HEK293 (cell line): Measurements from ENCODE around the gene FAM168A.
"Not testable (repeated sequence)": the region's sequence is repeated elsewhere in the genome, so short reads cannot be mapped to it uniquely, and the experiment has no call there.

Experiments used
- CTCF ChIA-PET: fragments of 350-600 bp; formaldehyde crosslinking; extraction: SDS; loops from one replicate; lab custom pipeline; 2021; ENCODE audit warnings: antibody characterized with exemption; lab: Yijun Ruan, JAX
- POLR2A ChIA-PET: fragments of 300-600 bp; formaldehyde crosslinking; extraction: SDS; loops from one replicate; lab custom pipeline; 2020; ENCODE audit warnings: antibody characterized with exemption, inconsistent platforms; lab: Yijun Ruan, JAX
- H3K27ac ChIP-seq: fragments of 200-500 bp; sonication (Bioruptor generic); 2 replicates; pipeline ENCODE4 v1.5.1; 2014; ENCODE audit warnings: low read depth, low read length, control low read depth, inconsistent platforms; ENCODE audit errors: extremely low read depth
- H3K36me3 ChIP-seq, 2 experiments: fragments of 200-500 bp in 1 of 2; sonication (Bioruptor generic) in 1 of 2; 1 replicate in 1 of 2; 2 replicates in 1 of 2; pipeline ENCODE4 v1.5.1; 2014 to 2017; ENCODE audit warnings: inconsistent platforms in 2 of 2, low read length in 2 of 2; ENCODE audit not compliant: control insufficient read depth in 2 of 2, insufficient read depth in 1 of 2
- H3K4me1 ChIP-seq: fragments of 200-500 bp; sonication (Bioruptor generic); 2 replicates; pipeline ENCODE4 v1.5.1; 2014; ENCODE audit warnings: mild to moderate bottlenecking, low read length, inconsistent platforms; ENCODE audit not compliant: control insufficient read depth, insufficient read depth
- H3K4me3 ChIP-seq: 2 replicates; pipeline ENCODE4 v1.5.1; 2011; ENCODE audit warnings: low read depth, mild to moderate bottlenecking, control low read depth, low read length, moderate library complexity
- H3K9me3 ChIP-seq: fragments of 200-500 bp; sonication (Bioruptor generic); 2 replicates; pipeline ENCODE4 v1.5.1; 2014; ENCODE audit warnings: low read depth, low read length, inconsistent platforms; ENCODE audit not compliant: control insufficient read depth, insufficient read depth
- FEZF1 ChIP-seq: fragments of 450-650 bp; formaldehyde crosslinking; IDR thresholded peaks from 2 replicates; pipeline ENCODE4 v1.5.1; 2016; ENCODE audit warnings: missing biosample characterization, missing genetic modification characterization
- KLF17 ChIP-seq: fragments of 450-650 bp; formaldehyde crosslinking; IDR thresholded peaks from 2 replicates; pipeline ENCODE4 v1.5.1; 2016; ENCODE audit warnings: missing biosample characterization, missing genetic modification characterization
- MYNN ChIP-seq: fragments of 450-650 bp; formaldehyde crosslinking; IDR thresholded peaks from 2 replicates; pipeline ENCODE4 v1.5.1; 2016; ENCODE audit warnings: missing biosample characterization, missing genetic modification characterization, borderline replicate concordance
- OSR2 ChIP-seq: fragments of 450-650 bp; formaldehyde crosslinking; IDR thresholded peaks from 2 replicates; pipeline ENCODE4 v1.5.1; 2016; ENCODE audit warnings: missing biosample characterization, missing genetic modification characterization
- OVOL3 ChIP-seq: fragments of 450-650 bp; formaldehyde crosslinking; IDR thresholded peaks from 2 replicates; pipeline ENCODE4 v1.5.1; 2016; ENCODE audit warnings: missing biosample characterization, missing genetic modification characterization
- PRDM6 ChIP-seq: fragments of 450-650 bp; formaldehyde crosslinking; IDR thresholded peaks from 2 replicates; pipeline ENCODE4 v1.5.1; 2017; ENCODE audit warnings: missing biosample characterization, missing genetic modification characterization
- SP3 ChIP-seq: fragments of 450-650 bp; formaldehyde crosslinking; IDR thresholded peaks from 2 replicates; pipeline ENCODE4 v1.5.1; 2016; ENCODE audit warnings: missing biosample characterization, missing genetic modification characterization
- ZBTB11 ChIP-seq: fragments of 450-650 bp; formaldehyde crosslinking; conservative IDR thresholded peaks from 2 replicates; pipeline ENCODE4 v1.5.1; 2016; ENCODE audit warnings: low read depth, missing biosample characterization, missing genetic modification characterization
- ZIC2 ChIP-seq: fragments of 450-650 bp; formaldehyde crosslinking; IDR thresholded peaks from 2 replicates; pipeline ENCODE4 v1.5.1; 2016; ENCODE audit warnings: missing biosample characterization, missing genetic modification characterization
- ZNF223 ChIP-seq: fragments of 450-650 bp; formaldehyde crosslinking; IDR thresholded peaks from 2 replicates; pipeline ENCODE4 v1.5.1; 2016; ENCODE audit warnings: missing biosample characterization, missing genetic modification characterization
- ZNF341 ChIP-seq: fragments of 450-650 bp; formaldehyde crosslinking; IDR thresholded peaks from 2 replicates; pipeline ENCODE4; 2016; ENCODE audit warnings: low read depth, missing biosample characterization, missing genetic modification characterization
- ZNF350 ChIP-seq: fragments of 450-650 bp; formaldehyde crosslinking; IDR thresholded peaks from 2 replicates; pipeline ENCODE4 v1.5.0; 2017; ENCODE audit warnings: missing biosample characterization, mild to moderate bottlenecking, missing genetic modification characterization
- ZNF501 ChIP-seq: fragments of 450-650 bp; formaldehyde crosslinking; IDR thresholded peaks from 2 replicates; pipeline ENCODE4 v1.5.1; 2016; ENCODE audit warnings: missing biosample characterization, missing genetic modification characterization
- ZNF544 ChIP-seq: fragments of 450-650 bp; formaldehyde crosslinking; IDR thresholded peaks from 2 replicates; pipeline ENCODE4 v1.5.0; 2017; ENCODE audit warnings: missing biosample characterization, missing genetic modification characterization
- ZNF561 ChIP-seq: fragments of 450-650 bp; IDR thresholded peaks from 2 replicates; pipeline ENCODE4 v1.5.1; 2018; ENCODE audit warnings: missing biosample characterization, missing genetic modification characterization, borderline replicate concordance
- ZNF623 ChIP-seq: fragments of 450-650 bp; formaldehyde crosslinking; IDR thresholded peaks from 2 replicates; pipeline ENCODE4 v1.5.1; 2016; ENCODE audit warnings: missing biosample characterization, missing genetic modification characterization
- ZNF677 ChIP-seq: fragments of 450-650 bp; IDR thresholded peaks from 2 replicates; pipeline ENCODE4 v1.5.0; 2018; ENCODE audit warnings: missing biosample characterization, mild to moderate bottlenecking, missing genetic modification characterization, moderate library complexity
- ZNF791 ChIP-seq: fragments of 450-650 bp; formaldehyde crosslinking; IDR thresholded peaks from 2 replicates; pipeline ENCODE4 v1.5.1; 2016; ENCODE audit warnings: missing biosample characterization, missing genetic modification characterization
- ZNF792 ChIP-seq: fragments of 450-650 bp; formaldehyde crosslinking; IDR thresholded peaks from 2 replicates; pipeline ENCODE4 v1.5.1; 2016; ENCODE audit warnings: missing biosample characterization, missing genetic modification characterization
- ZSCAN16 ChIP-seq: fragments of 450-650 bp; formaldehyde crosslinking; IDR thresholded peaks from 2 replicates; pipeline ENCODE4 v1.5.1; 2016; ENCODE audit warnings: missing biosample characterization, missing genetic modification characterization

The FAM168A gene

GRCh38 chr11:73475549-73476095 lies 122.3 kb downstream of the FAM168A start:
- no peaks in the 10 kb centered on the region for H3K36me3 ChIP-seq
- H3K4me3 ChIP-seq: no peak overlapping the region
- ChIA-PET CTCF (interaction anchor here (0.7 kb wide), 1 partner anchor 190 kb away, joined by 3 read pairs; no protein-coding TSS in a partner anchor), POLR2A (no interaction called here)
- TF ChIP-seq ZNF677 (tag by site-specific recombination) (peak; percentile 90), ZNF501 (tag by site-specific recombination) (no peak)
- H3K9me3 ChIP-seq: no peaks in the 10 kb centered on the region; the same call in 1 of the 2 replicates
- H3K4me1 ChIP-seq: 0 out of 2 replicates have a peak, but pooled peaks cover 3% of the 10 kb centered on the region
- no peak overlapping the region for H3K27ac ChIP-seq

- TF ChIP-seq ZNF341 (no peak), ZNF623 (tag by site-specific recombination) (0 out of 2 replicates have a peak, but pooled peaks have one; percentile 40), ZIC2 (tag by site-specific recombination) (peak; percentile 56; the same call in 1 of the 2 replicates)
- H3K27ac ChIP-seq: no peak overlapping the region
- no peak overlapping the region for H3K4me3 ChIP-seq
- H3K9me3 ChIP-seq: no peaks in the 10 kb centered on the region; the same call in 1 of the 2 replicates
- ChIA-PET POLR2A (no interaction called here), CTCF (interaction anchor here (0.6 to 1.1 kb wide), 4 partner anchors 12 to 459 kb away, joined by 3 to 6 read pairs (median 4); no protein-coding TSS in a partner anchor)
- H3K36me3 ChIP-seq: no peaks in the 10 kb centered on the region
- H3K4me1 ChIP-seq: no peaks in the 10 kb centered on the region
Measured at GRCh38 chr11:73473252-73473651, 124.7 kb downstream of the FAM168A start.

GRCh38 chr11:73470036-73470612 lies 127.8 kb downstream of the FAM168A start:
- H3K9me3 ChIP-seq, H3K4me3 ChIP-seq, H3K27ac ChIP-seq, POLR2A ChIA-PET, H3K4me1 ChIP-seq, H3K36me3 ChIP-seq: not testable (repeated sequence)
- CTCF ChIA-PET: interaction anchor here (0.7 to 3.2 kb wide), 3 partner anchors 8 to 125 kb away, joined by 3 to 24 read pairs (median 4); no protein-coding TSS in a partner anchor
- 0 out of 2 replicates have a peak, but pooled peaks have one; percentile 22 for TF ChIP-seq FEZF1

- Histone ChIP-seq H3K9me3 (no peaks in the 10 kb centered on the region), H3K36me3 (no peaks in the 10 kb centered on the region), H3K27ac (no peak overlapping the region), H3K4me1 (no peaks in the 10 kb centered on the region), H3K4me3 (no peak overlapping the region)
- ChIA-PET CTCF (interaction anchor here (1.3 to 3.2 kb wide), 2 partner anchors 9 to 126 kb away, joined by 4 to 24 read pairs; no protein-coding TSS in a partner anchor), POLR2A (no interaction called here)
- TF ChIP-seq MYNN (tag by site-specific recombination): no peak
- TF ChIP-seq PRDM6: no peak
- TF ChIP-seq OVOL3 (tag by site-specific recombination): no peak
- TF ChIP-seq ZBTB11: no peak
- TF ChIP-seq OSR2 (tag by site-specific recombination): no peak
- TF ChIP-seq ZNF792: no peak
- no peak for TF ChIP-seq ZNF544 (tag by site-specific recombination)
- TF ChIP-seq SP3 (tag by site-specific recombination): no peak
- TF ChIP-seq ZSCAN16: no peak
- TF ChIP-seq KLF17 (tag by site-specific recombination): no peak
- no peak for TF ChIP-seq ZNF791 (tag by site-specific recombination)
- TF ChIP-seq ZNF223 (tag by site-specific recombination): no peak
- TF ChIP-seq ZNF350 (tag by site-specific recombination): no peak
- TF ChIP-seq ZNF561 (tag by site-specific recombination): no peak
Measured at GRCh38 chr11:73469401-73469800, 128.5 kb downstream of the FAM168A start.
